ENCODE data around the gene SPTB. TPM values are rescaled to one million over a fixed set of nuclear protein-coding genes. Genes with fewer than 3 reads are reported as not detected.
A peak's percentile ranks its signal among the peaks of the same experiment; 100 is the strongest.

SPTB gene
- total RNA-seq, 1 experiment from 2014 or later = 2.3 TPM

DNA sequence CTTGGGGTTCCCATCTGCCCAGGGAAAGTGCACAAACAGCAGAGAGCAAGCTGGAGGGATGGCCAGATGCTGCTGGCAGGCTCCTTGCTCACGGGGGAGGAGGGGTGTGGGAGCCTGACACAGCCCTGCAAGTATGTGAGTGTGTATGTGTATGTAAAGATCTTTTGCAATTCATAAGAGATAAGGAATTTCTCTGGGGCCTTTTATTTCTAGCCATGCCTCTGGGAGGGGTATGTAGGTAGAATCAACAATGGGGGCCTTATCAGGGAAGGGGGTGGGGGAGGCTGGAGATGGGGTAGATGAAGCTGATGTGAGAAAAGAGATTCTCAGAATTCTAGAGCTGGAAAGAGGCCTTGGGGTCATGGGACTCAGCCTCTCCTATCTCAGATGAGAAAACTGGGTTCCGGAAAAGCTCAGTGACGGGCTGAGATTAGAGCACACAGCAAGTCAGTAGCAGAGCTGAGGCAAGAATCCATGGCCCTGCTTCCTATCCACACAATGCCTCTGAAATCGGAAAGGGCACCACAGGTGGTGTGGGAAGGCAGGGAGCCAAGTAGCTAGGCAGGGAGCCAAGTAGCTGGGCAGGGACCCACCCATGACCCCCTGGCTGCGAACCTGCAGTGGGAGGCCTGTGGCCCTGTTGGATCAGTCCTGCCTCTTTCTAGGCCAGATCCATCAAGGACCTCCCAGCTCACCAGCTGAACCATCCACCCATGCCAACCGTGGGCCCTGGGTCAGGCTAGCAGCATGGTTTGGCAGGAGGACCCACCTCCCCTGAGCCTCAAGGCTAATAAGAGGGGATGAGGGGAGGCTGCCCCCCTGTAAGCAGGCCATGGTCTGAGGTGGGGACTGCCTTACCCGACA is 120.8 kb downstream of the SPTB start:
- CTCF ChIA-PET = interaction anchor here (0.6 to 0.9 kb wide), 2 partner anchors 64 to 131 kb away, joined by 3 to 7 read pairs; no protein-coding TSS in a partner anchor
- BruUV-seq (replicated peaks) = no TSS peak
- Histone ChIP-seq H3K9me3 (ENCODE audit: low read length) (no peaks in the 10 kb centered on the region), H3K79me2 (ENCODE audit: low read length) (no peaks in the 10 kb centered on the region), H3K9ac (ENCODE audit: low read length) (peak overlapping the region; percentile 73), H3K36me3 (ENCODE audit: low read depth, low read length) (no peaks in the 10 kb centered on the region), H3K9me2 (replicated peaks; ENCODE audit: low read length) (no peaks in the 10 kb centered on the region), H3K4me3 (ENCODE audit: low read length) (no peak overlapping the region; the same call in 1 of the 2 replicates), H4K20me1 (ENCODE audit: low read length) (no peaks in the 10 kb centered on the region), H2AFZ (ENCODE audit: low read length) (no peak overlapping the region), H3K27ac (ENCODE audit: low read length) (peak overlapping the region; percentile 87), H3K27me3 (ENCODE audit: low read length) (no peaks in the 10 kb centered on the region), H3K4me1 (ENCODE audit: insufficient read depth, low read length) (peaks cover 78% of the 10 kb centered on the region), H3K4me2 (ENCODE audit: low read length) (peak overlapping the region; percentile 60), H3F3A (ENCODE audit: low read length, unreplicated experiment) (no peaks in the 10 kb centered on the region)
- intact Hi-C loops (cut with micrococcal nuclease) = loop anchor here (1.0 to 2.0 kb wide), 2 partner anchors 38 to 254 kb away; no protein-coding TSS in a partner anchor
- DNase-seq (peak; percentile 82), ATAC-seq (peak; percentile 47)
- no peak for TF ChIP-seq EZH2 (IDR thresholded peaks at IDR 0.05; ENCODE audit: low read length, unreplicated experiment)
- TF ChIP-seq, protein P1, sequence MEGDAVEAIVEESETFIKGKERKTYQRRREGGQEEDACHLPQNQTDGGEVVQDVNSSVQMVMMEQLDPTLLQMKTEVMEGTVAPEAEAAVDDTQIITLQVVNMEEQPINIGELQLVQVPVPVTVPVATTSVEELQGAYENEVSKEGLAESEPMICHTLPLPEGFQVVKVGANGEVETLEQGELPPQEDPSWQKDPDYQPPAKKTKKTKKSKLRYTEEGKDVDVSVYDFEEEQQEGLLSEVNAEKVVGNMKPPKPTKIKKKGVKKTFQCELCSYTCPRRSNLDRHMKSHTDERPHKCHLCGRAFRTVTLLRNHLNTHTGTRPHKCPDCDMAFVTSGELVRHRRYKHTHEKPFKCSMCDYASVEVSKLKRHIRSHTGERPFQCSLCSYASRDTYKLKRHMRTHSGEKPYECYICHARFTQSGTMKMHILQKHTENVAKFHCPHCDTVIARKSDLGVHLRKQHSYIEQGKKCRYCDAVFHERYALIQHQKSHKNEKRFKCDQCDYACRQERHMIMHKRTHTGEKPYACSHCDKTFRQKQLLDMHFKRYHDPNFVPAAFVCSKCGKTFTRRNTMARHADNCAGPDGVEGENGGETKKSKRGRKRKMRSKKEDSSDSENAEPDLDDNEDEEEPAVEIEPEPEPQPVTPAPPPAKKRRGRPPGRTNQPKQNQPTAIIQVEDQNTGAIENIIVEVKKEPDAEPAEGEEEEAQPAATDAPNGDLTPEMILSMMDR (conservative IDR thresholded peaks at IDR 0.05; ENCODE audit: low read depth, low read length) = no peak
- no peak for TF ChIP-seq EZH2phosphoT487 (IDR thresholded peaks at IDR 0.05; ENCODE audit: borderline replicate concordance, low read length)
- POLR2A ChIA-PET (ENCODE audit: unreplicated experiment) = interaction anchor here (0.6 kb wide), 1 partner anchor 61 kb away, joined by 3 read pairs; no protein-coding TSS in a partner anchor

DNA sequence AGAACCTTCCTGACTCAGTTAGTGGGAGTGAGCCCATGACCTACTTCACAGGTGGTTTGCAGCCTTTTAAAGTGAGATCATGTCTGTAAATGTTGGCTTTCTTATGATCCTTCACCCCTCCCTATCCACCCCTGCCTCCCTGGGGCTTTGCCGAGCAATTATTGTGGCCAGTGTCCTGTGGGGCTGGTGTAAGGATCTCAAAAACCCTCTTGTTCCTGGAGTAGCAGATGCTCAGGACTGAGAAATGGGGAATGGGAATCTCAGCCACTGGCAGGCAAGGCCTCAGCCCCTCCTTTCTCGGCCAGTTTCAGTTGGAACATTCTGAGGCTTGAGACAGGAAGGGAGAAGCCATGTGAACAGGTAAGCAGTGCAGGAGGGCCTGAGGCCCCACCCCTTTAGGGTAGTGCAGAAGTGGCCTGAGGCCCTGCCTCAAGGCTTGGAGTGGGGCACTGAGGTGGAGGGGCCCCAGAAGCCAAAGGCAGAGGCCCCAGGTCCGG is 121.6 kb downstream of the SPTB start:
- ChIA-PET POLR2A (ENCODE audit: unreplicated experiment) (interaction anchor here (0.6 kb wide), 1 partner anchor 60 kb away, joined by 3 read pairs; no protein-coding TSS in a partner anchor), CTCF (interaction anchor here (0.6 kb wide), 1 partner anchor 132 kb away, joined by 7 read pairs; no protein-coding TSS in a partner anchor)
- intact Hi-C loops (cut with micrococcal nuclease) = loop anchor here (1.0 to 2.0 kb wide), 2 partner anchors 37 to 253 kb away; no protein-coding TSS in a partner anchor
- Histone ChIP-seq H3K9ac (ENCODE audit: low read length) (peak overlapping the region; percentile 73), H4K20me1 (ENCODE audit: low read length) (no peaks in the 10 kb centered on the region), H3K9me3 (ENCODE audit: low read length) (no peaks in the 10 kb centered on the region), H3K4me3 (ENCODE audit: low read length) (no peak overlapping the region; the same call in 1 of the 2 replicates), H3K36me3 (ENCODE audit: low read depth, low read length) (no peaks in the 10 kb centered on the region), H3K9me2 (replicated peaks; ENCODE audit: low read length) (no peaks in the 10 kb centered on the region), H3F3A (ENCODE audit: low read length, unreplicated experiment) (no peaks in the 10 kb centered on the region), H3K4me2 (ENCODE audit: low read length) (peak overlapping the region; percentile 60), H3K79me2 (ENCODE audit: low read length) (no peaks in the 10 kb centered on the region), H3K27me3 (ENCODE audit: low read length) (no peaks in the 10 kb centered on the region), H3K27ac (ENCODE audit: low read length) (peak overlapping the region; percentile 87), H2AFZ (ENCODE audit: low read length) (0 out of 2 replicates have a peak overlapping the region, but pooled peaks have one; percentile 8), H3K4me1 (ENCODE audit: insufficient read depth, low read length) (peaks cover 76% of the 10 kb centered on the region)
- ATAC-seq (peak; percentile 13), DNase-seq (peak; percentile 73)
- BruUV-seq (replicated peaks) = no TSS peak
- no peak for TF ChIP-seq EZH2 (IDR thresholded peaks at IDR 0.05; ENCODE audit: low read length, unreplicated experiment)
- TF ChIP-seq, protein P1 (conservative IDR thresholded peaks at IDR 0.05; ENCODE audit: low read depth, low read length) = no peak
- TF ChIP-seq EZH2phosphoT487 (IDR thresholded peaks at IDR 0.05; ENCODE audit: borderline replicate concordance, low read length) = no peak

Data from PC-3 (cell line).